Measurements from ENCODE around the gene SLC25A38. TPM values are rescaled to one million over a fixed set of nuclear protein-coding genes. Genes with fewer than 3 reads are reported as not detected.

The SLC25A38 gene
- total and polyA plus RNA-seq, 4 donors = 24.8 to 31.0 (median 27.4) TPM

DNA sequence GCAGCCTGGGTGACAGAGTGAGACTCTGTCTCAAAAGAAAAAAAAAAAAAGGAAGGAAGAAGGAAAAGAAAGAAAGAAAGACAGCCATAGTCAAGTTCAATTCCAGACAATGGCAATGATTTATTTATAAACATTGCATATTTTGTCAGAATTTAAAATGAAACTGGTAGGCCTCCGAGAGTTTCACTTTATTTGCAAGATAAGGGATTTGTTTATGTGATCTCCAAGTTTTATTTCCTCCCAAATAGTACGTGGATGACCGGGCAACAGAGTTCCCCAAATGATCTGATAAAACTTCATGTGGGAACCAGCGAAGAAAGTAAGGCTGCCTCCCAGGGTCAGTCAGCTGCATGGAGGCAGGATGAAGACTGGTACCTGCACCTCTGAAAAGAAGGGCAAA is 55.7 kb downstream of the SLC25A38 start:
- Histone ChIP-seq H3K4me1 (ENCODE audit: control insufficient read depth in 5 of 5, insufficient read depth in 5 of 5, low read length in 5 of 5) (no peaks in the 10 kb centered on the region), H3K27ac (ENCODE audit: low read depth in 1 of 2, low read length in 1 of 2) (no peak overlapping the region), H3K9me3 (ENCODE audit: control insufficient read depth in 4 of 4, insufficient read depth in 3 of 4, low read length in 3 of 4) (no peaks in the 10 kb centered on the region), H3K36me3 (ENCODE audit: control insufficient read depth in 4 of 4, insufficient read depth in 4 of 4, low read length in 4 of 4) (no peaks in the 10 kb centered on the region), H3K9ac (ENCODE audit: insufficient read depth in 1 of 2, low read length in 2 of 2) (no peak overlapping the region), H3K4me3 (no peak overlapping the region), H3K27me3 (ENCODE audit: control insufficient read depth in 3 of 3, insufficient read depth in 3 of 3, low read length in 2 of 3) (peaks cover 0 to 3% (median 0%) of the 10 kb centered on the region in 3 donors)
- ATAC-seq (ENCODE audit: insufficient read depth, low FRiP score) = no peak
- no peak for TF ChIP-seq CTCF (IDR thresholded peaks at IDR 0.05; ENCODE audit: control extremely low read depth, extremely low read depth)
- 54 to 78% methylated on average over 4 of the region's 4 CpGs for WGBS, 2 donors
- DNase-seq = no peak

- no peaks in the 10 kb centered on the region for H3K36me3 ChIP-seq (ENCODE audit: control insufficient read depth in 4 of 4, insufficient read depth in 4 of 4, low read length in 4 of 4)
- no peak overlapping the region for H3K4me3 ChIP-seq
- H3K27ac ChIP-seq (ENCODE audit: low read depth in 1 of 2, low read length in 1 of 2) = no peak overlapping the region
- DNase-seq (no peak), ATAC-seq (ENCODE audit: insufficient read depth, low FRiP score) (no peak)
- TF ChIP-seq CTCF (IDR thresholded peaks at IDR 0.05; ENCODE audit: control extremely low read depth, extremely low read depth) = no peak
- H3K9me3 ChIP-seq (ENCODE audit: control insufficient read depth in 4 of 4, insufficient read depth in 3 of 4, low read length in 3 of 4) = no peaks in the 10 kb centered on the region
- H3K27me3 ChIP-seq (ENCODE audit: control insufficient read depth in 3 of 3, insufficient read depth in 3 of 3, low read length in 2 of 3) = peaks cover 0 to 3% (median 0%) of the 10 kb centered on the region in 3 donors
- H3K9ac ChIP-seq (ENCODE audit: insufficient read depth in 1 of 2, low read length in 2 of 2) = no peak overlapping the region
- H3K4me1 ChIP-seq (ENCODE audit: control insufficient read depth in 5 of 5, insufficient read depth in 5 of 5, low read length in 5 of 5) = no peaks in the 10 kb centered on the region
- 85 to 88% methylated on average over 8 of the region's 8 CpGs for WGBS, 2 donors
Measured at GRCh38 chr3:39440316-39440715, 57.1 kb downstream of the SLC25A38 start.

DNA sequence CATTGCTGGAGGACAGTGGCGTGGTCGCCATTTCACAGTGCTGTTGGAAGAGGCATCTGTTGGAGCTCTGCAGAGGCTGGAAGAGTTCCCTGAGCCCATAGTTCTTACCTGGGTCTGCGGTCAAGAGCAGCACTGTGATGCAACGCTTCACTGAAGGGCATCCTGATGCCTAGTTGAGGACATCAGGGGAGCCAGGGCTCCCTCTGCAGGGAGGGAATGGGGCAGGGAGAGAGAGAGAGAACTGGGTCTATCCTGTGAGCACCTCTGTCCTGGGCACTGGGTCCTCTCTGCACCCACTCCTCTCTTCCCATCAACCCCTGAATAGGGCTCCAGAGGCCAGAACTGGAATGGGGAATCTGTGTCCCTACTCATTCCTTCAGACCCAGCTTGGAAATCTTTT is 60.4 kb downstream of the SLC25A38 start:
- DNase-seq (no peak), ATAC-seq (ENCODE audit: insufficient read depth, low FRiP score) (no peak)
- Histone ChIP-seq H3K9ac (ENCODE audit: insufficient read depth in 1 of 2, low read length in 2 of 2) (no peak overlapping the region), H3K36me3 (ENCODE audit: control insufficient read depth in 4 of 4, insufficient read depth in 4 of 4, low read length in 4 of 4) (no peaks in the 10 kb centered on the region), H3K9me3 (ENCODE audit: control insufficient read depth in 4 of 4, insufficient read depth in 3 of 4, low read length in 3 of 4) (no peaks in the 10 kb centered on the region), H3K4me3 (no peak overlapping the region), H3K27me3 (ENCODE audit: control insufficient read depth in 3 of 3, insufficient read depth in 3 of 3, low read length in 2 of 3) (peaks cover 0 to 3% (median 0%) of the 10 kb centered on the region in 3 donors), H3K4me1 (ENCODE audit: control insufficient read depth in 5 of 5, insufficient read depth in 5 of 5, low read length in 5 of 5) (no peaks in the 10 kb centered on the region), H3K27ac (ENCODE audit: low read depth in 1 of 2, low read length in 1 of 2) (no peak overlapping the region)
- no peak for TF ChIP-seq CTCF (IDR thresholded peaks at IDR 0.05; ENCODE audit: control extremely low read depth, extremely low read depth)
- WGBS, 2 donors = 87 to 94% methylated on average over 4 of the region's 4 CpGs

DNA sequence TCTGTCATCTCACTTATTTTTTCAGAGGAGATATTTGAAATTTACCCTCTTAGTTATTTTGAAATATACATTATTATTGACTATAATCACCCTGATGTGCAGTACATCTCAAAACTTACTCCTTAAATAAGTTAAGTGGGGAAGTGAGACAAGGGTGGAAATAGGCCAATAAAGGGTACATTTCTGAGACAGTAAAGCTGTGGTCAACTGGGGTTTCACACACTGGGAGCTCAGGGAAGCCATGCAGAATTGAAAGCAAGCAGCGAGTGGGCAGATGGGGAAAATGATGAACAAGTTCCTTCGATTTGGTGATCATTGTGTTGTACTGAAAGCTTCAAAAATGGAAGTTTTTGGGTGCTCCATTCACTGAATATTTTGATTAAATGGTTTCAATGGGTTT is 62.8 kb downstream of the SLC25A38 start:
- ATAC-seq (ENCODE audit: insufficient read depth, low FRiP score) = no peak
- no peak overlapping the region for H3K4me3 ChIP-seq
- H3K9me3 ChIP-seq (ENCODE audit: control insufficient read depth in 4 of 4, insufficient read depth in 3 of 4, low read length in 3 of 4) = no peaks in the 10 kb centered on the region
- H3K4me1 ChIP-seq (ENCODE audit: control insufficient read depth in 5 of 5, insufficient read depth in 5 of 5, low read length in 5 of 5) = no peaks in the 10 kb centered on the region
- no peak overlapping the region for H3K27ac ChIP-seq (ENCODE audit: low read depth in 1 of 2, low read length in 1 of 2)
- peaks cover 0 to 3% (median 0%) of the 10 kb centered on the region in 3 donors for H3K27me3 ChIP-seq (ENCODE audit: control insufficient read depth in 3 of 3, insufficient read depth in 3 of 3, low read length in 2 of 3)
- no peaks in the 10 kb centered on the region for H3K36me3 ChIP-seq (ENCODE audit: control insufficient read depth in 4 of 4, insufficient read depth in 4 of 4, low read length in 4 of 4)
- no peak for TF ChIP-seq CTCF (IDR thresholded peaks at IDR 0.05; ENCODE audit: control extremely low read depth, extremely low read depth)
- H3K9ac ChIP-seq (ENCODE audit: insufficient read depth in 1 of 2, low read length in 2 of 2) = no peak overlapping the region
- 70 to 77% methylated on average over 2 of the region's 2 CpGs for WGBS, 2 donors
- DNase-seq = no peak

All from lung (tissue), 12 donors.